IPS DF 6.9 (cell line): Measurements from ENCODE around the gene TADA2B.

Experiments
- DNase-seq: peaks from one replicate; pipeline ENCODE4 v3.0.0-alpha.2; 2013; ENCODE audit warnings: low read depth, low spot score
- H3K27ac ChIP-seq: one replicate; pipeline ENCODE4 v1.5.1; 2013; ENCODE audit warnings: low read length, control low read depth
- H3K27me3 ChIP-seq: 2 replicates; pipeline ENCODE4 v1.6.1; 2013; ENCODE audit warnings: mild to moderate bottlenecking, low read length; ENCODE audit not compliant: control insufficient read depth, insufficient read depth
- H3K36me3 ChIP-seq: 2 replicates; pipeline ENCODE4 v1.6.1; 2013; ENCODE audit warnings: low read length; ENCODE audit not compliant: control insufficient read depth, insufficient read depth
- H3K4me1 ChIP-seq: 2 replicates; pipeline ENCODE4 v1.6.1; 2013; ENCODE audit warnings: low read length; ENCODE audit not compliant: control insufficient read depth, insufficient read depth
- H3K4me3 ChIP-seq: 2 replicates; pipeline ENCODE4 v1.5.1; 2013; ENCODE audit warnings: mild to moderate bottlenecking, low read length
- H3K9me3 ChIP-seq: 2 replicates; pipeline ENCODE4 v1.6.1; 2013; ENCODE audit warnings: low read length, inconsistent platforms; ENCODE audit not compliant: control insufficient read depth, insufficient read depth
- WGBS: extraction: QIAGEN DNeasy Blood & Tissue Kit; methylation state at CpG from one replicate; pipeline ENCODE4 v1.1.7; 2013; ENCODE audit warnings: mixed read lengths, missing lambda C conversion rate; ENCODE audit not compliant: insufficient read length, insufficient coverage; 5-methylcytosine and 5-hydroxymethylcytosine counted together

TADA2B gene

GRCh38 chr4:7055111-7055989 lies 12.2 kb downstream of the TADA2B start:
- no peak for DNase-seq
- no peak overlapping the region for H3K27ac ChIP-seq
- H3K4me3 ChIP-seq = no peak overlapping the region
- no peaks in the 10 kb centered on the region for H3K27me3 ChIP-seq
- no peaks in the 10 kb centered on the region; the same call in 1 of the 2 replicates for H3K4me1 ChIP-seq
- no peaks in the 10 kb centered on the region for H3K9me3 ChIP-seq
- no CpG with 5 or more reads among the region's 31 CpGs for WGBS
- H3K36me3 ChIP-seq = peaks cover 3% of the 10 kb centered on the region; the same call in 1 of the 2 replicates

GRCh38 chr4:7055990-7056325 lies 12.8 kb downstream of the TADA2B start:
- no peaks in the 10 kb centered on the region for H3K9me3 ChIP-seq
- H3K4me1 ChIP-seq = no peaks in the 10 kb centered on the region; the same call in 1 of the 2 replicates
- no peak for DNase-seq
- H3K27ac ChIP-seq = no peak overlapping the region
- H3K27me3 ChIP-seq = no peaks in the 10 kb centered on the region
- WGBS = no CpG with 5 or more reads among the region's 10 CpGs
- H3K4me3 ChIP-seq = no peak overlapping the region
- H3K36me3 ChIP-seq = peaks cover 8% of the 10 kb centered on the region; the same call in 1 of the 2 replicates

DNA sequence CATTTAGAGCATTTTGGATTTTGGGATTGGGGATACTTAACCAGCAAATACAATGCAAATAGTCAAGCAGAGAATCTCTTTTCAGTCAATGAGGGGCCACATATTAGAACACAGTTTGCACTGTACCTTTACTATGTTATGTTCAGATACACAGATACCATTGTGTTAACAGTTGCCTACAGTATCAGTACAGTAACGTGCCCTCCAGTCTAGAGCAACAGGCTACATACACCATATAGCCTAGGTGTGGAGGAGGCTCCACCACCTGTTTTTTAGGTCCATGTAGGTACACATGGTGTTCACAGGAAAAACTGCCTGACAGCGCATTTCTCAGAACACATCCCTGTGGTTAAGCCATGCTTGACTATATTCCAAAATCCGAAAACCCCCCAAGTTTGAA lies 15.6 kb downstream of the TADA2B start:
- WGBS = no CpG with 5 or more reads among the region's 3 CpGs
- no peak overlapping the region for H3K27ac ChIP-seq
- no peaks in the 10 kb centered on the region for H3K4me1 ChIP-seq
- H3K9me3 ChIP-seq = no peaks in the 10 kb centered on the region
- peaks cover 24% of the 10 kb centered on the region; the same call in 1 of the 2 replicates for H3K36me3 ChIP-seq
- H3K4me3 ChIP-seq = no peak overlapping the region
- no peaks in the 10 kb centered on the region for H3K27me3 ChIP-seq
- DNase-seq = no peak

DNA sequence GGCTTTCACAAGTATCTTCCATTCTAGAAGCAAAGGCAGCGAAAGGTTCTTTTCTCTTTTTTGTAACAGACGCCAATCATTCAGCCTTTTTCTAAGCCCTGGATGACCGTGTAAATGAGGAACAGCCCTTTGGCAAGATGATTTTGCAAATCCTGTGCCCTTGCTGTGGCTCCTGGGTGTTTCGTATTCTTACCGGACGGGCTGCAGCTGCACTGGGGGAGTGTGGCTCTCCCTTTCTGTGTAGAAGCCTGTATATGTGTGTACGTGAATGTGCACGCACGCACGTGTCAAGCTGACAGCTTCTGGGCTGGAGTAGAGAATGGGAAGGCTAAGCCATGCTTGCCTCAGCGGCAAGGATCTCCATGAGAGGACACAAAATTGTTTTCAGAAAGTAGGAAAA lies 16.5 kb downstream of the TADA2B start:
- Histone ChIP-seq H3K9me3 (no peaks in the 10 kb centered on the region), H3K36me3 (peaks cover 26% of the 10 kb centered on the region; the same call in 1 of the 2 replicates), H3K27me3 (no peaks in the 10 kb centered on the region), H3K4me1 (no peaks in the 10 kb centered on the region), H3K27ac (no peak overlapping the region), H3K4me3 (no peak overlapping the region)
- no peak for DNase-seq
- no CpG with 5 or more reads among the region's 11 CpGs for WGBS

- H3K27ac ChIP-seq = no peak overlapping the region
- H3K4me1 ChIP-seq = no peaks in the 10 kb centered on the region
- no peak overlapping the region for H3K4me3 ChIP-seq
- no peaks in the 10 kb centered on the region for H3K9me3 ChIP-seq
- no CpG with 5 or more reads among the region's 20 CpGs for WGBS
- DNase-seq = no peak
- peaks cover 26% of the 10 kb centered on the region; the same call in 1 of the 2 replicates for H3K36me3 ChIP-seq
- H3K27me3 ChIP-seq = no peaks in the 10 kb centered on the region
Observed at GRCh38 chr4:7060346-7061150, 17.4 kb downstream of the TADA2B start.

DNA sequence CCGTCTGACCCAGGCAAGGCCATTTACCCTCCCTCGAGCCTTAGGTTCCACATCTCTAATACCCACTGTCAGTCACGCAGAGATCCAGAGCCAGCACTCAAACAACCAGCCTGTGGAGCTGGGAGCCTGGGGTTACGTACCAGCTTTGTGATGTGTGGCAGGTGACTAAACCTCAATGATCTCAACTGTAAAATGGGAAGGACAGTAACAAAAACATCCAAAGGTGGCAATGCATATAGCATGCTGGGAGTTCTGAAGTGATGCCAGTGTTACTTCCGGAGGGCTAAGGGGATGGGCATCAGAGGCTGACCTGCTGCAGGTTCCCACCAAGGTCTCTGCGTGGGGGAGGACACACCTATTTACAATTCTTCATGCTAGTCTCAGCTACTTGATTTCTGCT lies 18.6 kb downstream of the TADA2B start:
- H3K9me3 ChIP-seq = no peaks in the 10 kb centered on the region

GRCh38 chr4:7062816-7063215 lies 19.6 kb downstream of the TADA2B start:
- peaks cover 2% of the 10 kb centered on the region; the same call in 1 of the 2 replicates for H3K4me1 ChIP-seq
- H3K27me3 ChIP-seq = no peaks in the 10 kb centered on the region
- no peak overlapping the region for H3K4me3 ChIP-seq
- no CpG with 5 or more reads among the region's 4 CpGs for WGBS
- no peaks in the 10 kb centered on the region for H3K9me3 ChIP-seq
- no peak overlapping the region for H3K27ac ChIP-seq
- peaks cover 26% of the 10 kb centered on the region; the same call in 1 of the 2 replicates for H3K36me3 ChIP-seq
- DNase-seq = no peak

More for the DNA sequence above, 18.6 kb downstream of the TADA2B start:
- WGBS = no CpG with 5 or more reads among the region's 6 CpGs
- no peak for DNase-seq
- Histone ChIP-seq H3K4me3 (no peak overlapping the region), H3K27me3 (no peaks in the 10 kb centered on the region), H3K27ac (no peak overlapping the region), H3K4me1 (peaks cover 2% of the 10 kb centered on the region; the same call in 1 of the 2 replicates), H3K36me3 (peaks cover 26% of the 10 kb centered on the region; the same call in 1 of the 2 replicates)

GRCh38 chr4:7063362-7063761 lies 20.2 kb downstream of the TADA2B start:
- peaks cover 2% of the 10 kb centered on the region; the same call in 1 of the 2 replicates for H3K4me1 ChIP-seq
- peaks cover 26% of the 10 kb centered on the region; the same call in 1 of the 2 replicates for H3K36me3 ChIP-seq
- no peaks in the 10 kb centered on the region for H3K9me3 ChIP-seq
- WGBS = no CpG with 5 or more reads among the region's 4 CpGs
- no peak overlapping the region for H3K27ac ChIP-seq
- H3K4me3 ChIP-seq = no peak overlapping the region
- no peaks in the 10 kb centered on the region for H3K27me3 ChIP-seq
- DNase-seq = no peak

DNA sequence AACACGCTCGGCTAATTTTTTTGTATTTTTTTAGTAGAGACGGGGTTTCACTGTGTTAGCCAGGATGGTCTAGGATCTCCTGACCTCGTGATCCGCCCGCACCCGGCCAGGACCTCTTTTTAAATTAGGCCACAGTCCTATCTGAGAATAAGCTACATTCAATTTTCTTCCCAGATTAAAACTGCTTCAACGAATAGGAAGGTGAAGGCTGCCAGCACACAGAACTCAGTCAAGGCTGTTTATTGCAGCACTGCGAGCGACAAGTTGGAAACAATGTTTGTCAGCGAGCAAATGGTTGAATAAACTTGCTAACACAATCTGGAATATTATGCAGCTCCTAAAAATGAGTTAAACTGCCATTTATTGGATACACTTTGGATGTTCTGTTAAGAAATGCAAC lies 22.8 kb downstream of the TADA2B start:
- no peaks in the 10 kb centered on the region for H3K27me3 ChIP-seq
- no peaks in the 10 kb centered on the region for H3K9me3 ChIP-seq
- DNase-seq = no peak
- H3K36me3 ChIP-seq = peaks cover 18% of the 10 kb centered on the region; the same call in 1 of the 2 replicates
- no peak overlapping the region for H3K4me3 ChIP-seq
- WGBS = no CpG with 5 or more reads among the region's 11 CpGs
- H3K27ac ChIP-seq = no peak overlapping the region
- H3K4me1 ChIP-seq = peaks cover 2% of the 10 kb centered on the region; the same call in 1 of the 2 replicates

DNA sequence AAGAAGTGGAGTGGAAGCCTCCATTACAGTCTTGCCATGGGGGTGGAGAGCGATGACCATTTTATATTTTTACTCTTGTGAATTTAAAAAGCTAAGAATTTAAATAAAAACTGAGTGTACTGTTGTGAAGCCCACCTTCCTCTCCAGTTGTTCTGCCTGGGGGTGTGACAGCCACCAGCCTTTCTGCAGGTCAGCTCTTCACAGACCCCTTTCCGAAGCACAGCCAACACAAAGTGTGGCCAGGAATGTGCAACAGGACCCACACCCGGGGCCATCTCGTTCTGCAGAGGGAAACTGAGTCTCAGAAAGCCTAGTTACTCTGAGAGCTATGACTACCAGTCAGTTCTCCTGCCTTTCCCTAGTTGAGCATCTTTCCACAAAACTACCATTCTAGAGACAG lies 23.3 kb downstream of the TADA2B start:
- WGBS = no CpG with 5 or more reads among the region's 4 CpGs
- no peaks in the 10 kb centered on the region for H3K9me3 ChIP-seq
- no peak for DNase-seq
- H3K27ac ChIP-seq = no peak overlapping the region
- H3K4me1 ChIP-seq = peaks cover 2% of the 10 kb centered on the region; the same call in 1 of the 2 replicates
- no peaks in the 10 kb centered on the region for H3K27me3 ChIP-seq
- no peak overlapping the region for H3K4me3 ChIP-seq
- peaks cover 15% of the 10 kb centered on the region; the same call in 1 of the 2 replicates for H3K36me3 ChIP-seq
